NCI-H1048 (cell line): Measurements from ENCODE around the gene PGAP6.
"Not testable (repeated sequence)": the region's sequence is repeated elsewhere in the genome, so short reads cannot be mapped to it uniquely, and the experiment has no call there.

Source experiments
- DNase-seq: peaks from one replicate; lab custom pipeline; 2025; lab: John Stamatoyannopoulos, UW

The PGAP6 gene

GRCh38 chr16:351804-352520, 29.8 kb downstream of the PGAP6 start:
- DNase-seq = no peak

- DNase-seq = no peak
These were observed 31.6 kb downstream of the PGAP6 start for GRCh38 chr16:350203-350602.

GRCh38 chr16:349211-349610, 32.6 kb downstream of the PGAP6 start:
- no peak for DNase-seq

- not testable (repeated sequence) for DNase-seq
These were observed 33.3 kb downstream of the PGAP6 start for GRCh38 chr16:348495-348894.

GRCh38 chr16:347203-347602, 34.6 kb downstream of the PGAP6 start:
- no peak for DNase-seq

- DNase-seq = no peak
These were observed 35.2 kb downstream of the PGAP6 start for GRCh38 chr16:346587-346986.

- DNase-seq = no peak
These were observed 36.0 kb downstream of the PGAP6 start for GRCh38 chr16:345772-346171.

GRCh38 chr16:342455-343213, 39.1 kb downstream of the PGAP6 start:
- DNase-seq = no peak

GRCh38 chr16:341974-342336, 39.8 kb downstream of the PGAP6 start:
- not testable (repeated sequence) for DNase-seq

GRCh38 chr16:341095-341973, 40.4 kb downstream of the PGAP6 start:
- DNase-seq = not testable (repeated sequence)

GRCh38 chr16:340370-341091, 41.2 kb downstream of the PGAP6 start:
- no peak for DNase-seq

- DNase-seq = no peak
These were observed 42.1 kb downstream of the PGAP6 start for GRCh38 chr16:339680-340079.

- DNase-seq = no peak
These were observed 43.7 kb downstream of the PGAP6 start for GRCh38 chr16:337975-338575.

GRCh38 chr16:337437-337836, 44.3 kb downstream of the PGAP6 start:
- DNase-seq = no peak

GRCh38 chr16:336269-336668, 45.5 kb downstream of the PGAP6 start:
- no peak for DNase-seq

GRCh38 chr16:334861-335632, 46.7 kb downstream of the PGAP6 start:
- DNase-seq = not testable (repeated sequence)

- DNase-seq = not testable (repeated sequence)
These were observed 47.5 kb downstream of the PGAP6 start for GRCh38 chr16:334164-334832.

GRCh38 chr16:333406-334094, 48.2 kb downstream of the PGAP6 start:
- no peak for DNase-seq

- not testable (repeated sequence) for DNase-seq
These were observed 50.5 kb downstream of the PGAP6 start for GRCh38 chr16:331181-331814.
